IMR-90 (cell line): Measurements from ENCODE around the gene ECT2.

Experiments
- BHLHE40 ChIP-seq: fragments of 150-350 bp; IDR thresholded peaks from 2 replicates; pipeline ENCODE4 v1.6.1; 2016; ENCODE audit warnings: mild to moderate bottlenecking, low read depth, low read length
- CEBPB ChIP-seq: IDR thresholded peaks from 2 replicates; pipeline ENCODE4 v1.6.1; 2012; ENCODE audit warnings: low read depth, low read length, improper control_type of control experiment
- CTCF ChIP-seq: conservative IDR thresholded peaks from 2 replicates; pipeline ENCODE4 v1.5.1; 2012; ENCODE audit warnings: mild to moderate bottlenecking, low read depth, low read length, improper control_type of control experiment
- FOS ChIP-seq: fragments of 150-350 bp; IDR thresholded peaks from 2 replicates; pipeline ENCODE4 v1.6.1; 2016; ENCODE audit warnings: low read depth, low read length
- MXI1 ChIP-seq: IDR thresholded peaks from 2 replicates; pipeline ENCODE4 v1.6.1; 2012; ENCODE audit warnings: low read depth, mild to moderate bottlenecking, low read length, moderate library complexity, borderline replicate concordance
- NFE2L2 ChIP-seq: fragments of 150-350 bp; IDR thresholded peaks from 2 replicates; pipeline ENCODE4 v1.6.1; 2016; ENCODE audit warnings: low read depth, mild to moderate bottlenecking, low read length
- POLR2A ChIP-seq: IDR thresholded peaks from 2 replicates; pipeline ENCODE4 v1.6.1; 2012; ENCODE audit warnings: mild to moderate bottlenecking, low read depth, low read length
- RAD21 ChIP-seq: IDR thresholded peaks from 2 replicates; pipeline ENCODE4 v1.6.1; 2012; ENCODE audit warnings: low read length, improper control_type of control experiment
- RCOR1 ChIP-seq: IDR thresholded peaks from 2 replicates; pipeline ENCODE4 v1.6.1; 2012; ENCODE audit warnings: mild to moderate bottlenecking, low read length, improper control_type of control experiment; ENCODE audit not compliant: insufficient replicate concordance
- RFX5 ChIP-seq: IDR thresholded peaks from 2 replicates; pipeline ENCODE4 v1.8.0; 2012; ENCODE audit warnings: low read depth, mild to moderate bottlenecking, low read length, moderate library complexity
- SMC3 ChIP-seq: fragments of 150-350 bp; IDR thresholded peaks from 2 replicates; pipeline ENCODE4 v1.6.1; 2016; ENCODE audit warnings: low read depth, mild to moderate bottlenecking, antibody characterized with exemption, low read length, moderate library complexity
- USF2 ChIP-seq: fragments of 150-350 bp; IDR thresholded peaks from 2 replicates; pipeline ENCODE4 v1.6.1; 2017; ENCODE audit warnings: mild to moderate bottlenecking, antibody characterized with exemption, low read length, low read depth
- TF ChIP-seq, protein P1 (sequence below): fragments of 150-350 bp; IDR thresholded peaks from 2 replicates; pipeline ENCODE4 v1.6.1; 2016; ENCODE audit warnings: low read depth, mild to moderate bottlenecking, low read length, moderate library complexity, borderline replicate concordance

- no peak for TF ChIP-seq CTCF
- TF ChIP-seq POLR2A: no peak
- TF ChIP-seq RFX5: no peak
- no peak for TF ChIP-seq USF2
- no peak for TF ChIP-seq RAD21
- no peak for TF ChIP-seq MXI1
- TF ChIP-seq SMC3: no peak
- TF ChIP-seq, protein P1, sequence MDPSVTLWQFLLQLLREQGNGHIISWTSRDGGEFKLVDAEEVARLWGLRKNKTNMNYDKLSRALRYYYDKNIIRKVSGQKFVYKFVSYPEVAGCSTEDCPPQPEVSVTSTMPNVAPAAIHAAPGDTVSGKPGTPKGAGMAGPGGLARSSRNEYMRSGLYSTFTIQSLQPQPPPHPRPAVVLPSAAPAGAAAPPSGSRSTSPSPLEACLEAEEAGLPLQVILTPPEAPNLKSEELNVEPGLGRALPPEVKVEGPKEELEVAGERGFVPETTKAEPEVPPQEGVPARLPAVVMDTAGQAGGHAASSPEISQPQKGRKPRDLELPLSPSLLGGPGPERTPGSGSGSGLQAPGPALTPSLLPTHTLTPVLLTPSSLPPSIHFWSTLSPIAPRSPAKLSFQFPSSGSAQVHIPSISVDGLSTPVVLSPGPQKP: no peak
- no peak for TF ChIP-seq CEBPB
- TF ChIP-seq BHLHE40: no peak
- TF ChIP-seq NFE2L2: no peak
- TF ChIP-seq FOS: no peak
- no peak for TF ChIP-seq RCOR1
These were observed 90.4 kb downstream of the ECT2 start for GRCh38 chr3:172840913-172841312.
